Fibroblast of skin of abdomen (primary cell): ENCODE results near the gene FGF23. TPM values are rescaled to one million over a fixed set of nuclear protein-coding genes. Genes with fewer than 3 reads are reported as not detected.
"Not testable (repeated sequence)": the region's sequence is repeated elsewhere in the genome, so short reads cannot be mapped to it uniquely, and the experiment has no call there.

Experiments used
- DNase-seq: peaks from one replicate; pipeline ENCODE4 v3.0.0-alpha.2; 2013
- polyA plus RNA-seq, 2 experiments: library from polyadenylated mRNA; unstranded; fragments of 120-200 nt; gene quantifications; one replicate each; pipeline ENCODE4 v1.2.1, GENCODE V29; 2013; ENCODE audit not compliant: insufficient read length in 2 of 2

Gene FGF23
- polyA plus RNA-seq (2013, experiment 1 of 2; ENCODE audit: insufficient read length): not detected
- not detected for polyA plus RNA-seq (2013, experiment 2 of 2; ENCODE audit: insufficient read length)

DNA sequence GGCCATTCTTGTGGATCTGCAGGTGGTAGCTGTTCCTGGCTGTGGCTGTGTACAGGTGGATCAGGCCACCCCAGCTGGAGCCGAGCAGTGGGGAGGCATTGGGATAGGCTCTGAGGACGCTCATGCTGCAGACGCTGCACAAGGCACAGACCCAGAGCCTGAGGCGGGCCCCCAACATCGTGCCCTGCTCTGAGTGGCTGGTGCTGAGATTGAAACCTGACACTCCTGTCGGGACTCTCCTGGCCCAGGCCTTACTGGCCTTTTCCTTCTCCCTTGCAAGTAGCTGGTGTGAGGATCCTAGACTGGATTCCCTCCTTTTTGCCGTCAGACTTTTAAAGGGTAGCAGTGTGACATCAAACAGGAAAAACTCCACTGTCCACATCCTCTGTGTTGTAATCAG, at the start of gene FGF23:
TSS of gene FGF23 (minus strand) at position 308 of the 400 bp plus-strand sequence. CDS start at position 178, 130 bp downstream.
- peak; percentile 46 for DNase-seq

DNA sequence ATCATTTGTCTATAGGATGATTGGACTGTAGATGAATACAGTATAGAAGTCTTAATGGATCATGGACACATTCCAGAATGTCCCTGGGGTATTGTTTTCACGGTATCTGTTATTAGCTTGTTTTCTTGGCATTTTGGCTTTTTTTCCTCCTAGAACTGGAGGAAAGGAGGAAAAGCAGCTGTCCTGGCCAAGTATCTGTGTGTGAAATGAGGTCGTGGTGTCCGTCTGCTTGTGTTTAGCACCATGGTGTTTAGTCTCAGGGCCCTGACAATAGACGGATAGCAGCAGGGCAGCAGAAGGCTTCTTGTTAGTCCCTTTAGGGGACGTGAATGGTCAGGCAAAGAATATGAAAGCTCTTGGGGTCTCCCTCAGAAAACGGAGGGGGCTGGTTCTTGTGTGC, 44.9 kb upstream of the FGF23 start:
- DNase-seq: no peak

DNA sequence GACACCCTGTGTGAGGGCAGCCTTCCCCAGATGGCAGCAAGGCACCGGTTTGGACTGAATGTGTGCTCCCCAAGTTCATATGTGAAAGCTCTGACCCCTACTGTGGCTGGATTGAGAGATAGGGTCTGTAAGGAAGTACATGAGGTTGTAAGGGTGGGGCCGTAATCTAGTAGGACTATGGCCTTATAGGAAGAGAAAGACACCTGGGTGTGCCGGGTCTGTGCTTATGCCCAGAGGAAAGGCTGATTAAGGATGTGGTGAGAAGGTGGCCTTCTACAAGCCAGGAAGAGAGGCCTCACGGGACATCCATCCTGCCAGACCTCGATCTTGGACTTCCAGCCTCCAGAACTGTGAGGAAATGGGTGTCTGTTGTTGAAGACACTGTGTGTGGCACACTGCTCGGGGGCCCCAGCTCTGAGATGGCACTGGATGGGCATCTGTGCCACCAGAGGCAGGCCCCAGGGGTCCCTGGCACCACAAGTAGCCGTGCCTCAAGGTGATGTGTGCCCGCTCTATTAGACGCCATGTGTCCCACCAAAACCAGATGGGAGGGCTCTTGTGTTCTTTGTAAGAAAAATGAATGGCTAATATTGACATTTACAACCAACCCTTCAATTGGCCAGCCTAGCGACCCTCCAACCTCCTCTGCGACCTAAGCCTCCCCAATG, 44.1 kb upstream of the FGF23 start:
- no peak for DNase-seq

DNA sequence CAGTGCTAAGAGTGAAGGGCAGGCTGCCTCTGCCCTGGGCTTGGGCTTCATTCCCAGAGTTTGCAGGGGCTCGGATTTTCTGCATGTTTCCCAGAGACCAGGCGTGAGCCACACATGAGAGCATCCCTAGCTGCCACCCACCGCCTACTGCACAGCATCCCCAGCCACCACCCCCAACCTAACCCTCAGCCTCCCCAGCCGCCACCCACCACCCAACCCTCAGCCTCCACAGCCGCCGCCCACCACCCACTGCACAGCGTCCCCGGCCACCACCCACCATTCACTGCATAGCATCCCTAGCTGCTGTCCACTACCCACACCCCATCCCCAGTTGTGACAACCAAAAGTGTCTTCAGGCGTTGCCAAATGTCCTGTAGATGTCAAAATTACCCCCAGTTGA, 43.5 kb upstream of the FGF23 start:
- no peak for DNase-seq

DNA sequence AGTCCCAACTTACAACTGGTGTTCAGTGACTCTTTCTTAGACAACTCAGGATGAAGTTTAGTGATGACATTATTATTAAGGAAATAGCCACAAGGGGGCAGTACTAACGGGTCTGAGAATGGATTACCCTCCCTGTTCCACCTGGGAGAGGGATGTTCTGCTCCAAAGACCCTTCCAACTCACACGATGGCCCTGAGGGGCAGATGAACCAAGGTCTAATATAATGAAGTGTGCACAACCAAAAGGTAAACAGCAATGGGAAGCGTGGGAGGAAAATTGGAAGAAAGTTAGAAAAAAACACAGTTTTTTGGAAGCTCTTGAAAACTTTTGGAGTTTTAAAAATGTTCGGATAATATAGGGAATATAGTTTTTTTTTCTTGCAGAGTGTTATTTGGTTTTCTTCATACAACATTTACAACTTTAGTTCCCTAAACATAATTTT, 42.1 kb upstream of the FGF23 start:
- DNase-seq: peak; percentile 14

DNA sequence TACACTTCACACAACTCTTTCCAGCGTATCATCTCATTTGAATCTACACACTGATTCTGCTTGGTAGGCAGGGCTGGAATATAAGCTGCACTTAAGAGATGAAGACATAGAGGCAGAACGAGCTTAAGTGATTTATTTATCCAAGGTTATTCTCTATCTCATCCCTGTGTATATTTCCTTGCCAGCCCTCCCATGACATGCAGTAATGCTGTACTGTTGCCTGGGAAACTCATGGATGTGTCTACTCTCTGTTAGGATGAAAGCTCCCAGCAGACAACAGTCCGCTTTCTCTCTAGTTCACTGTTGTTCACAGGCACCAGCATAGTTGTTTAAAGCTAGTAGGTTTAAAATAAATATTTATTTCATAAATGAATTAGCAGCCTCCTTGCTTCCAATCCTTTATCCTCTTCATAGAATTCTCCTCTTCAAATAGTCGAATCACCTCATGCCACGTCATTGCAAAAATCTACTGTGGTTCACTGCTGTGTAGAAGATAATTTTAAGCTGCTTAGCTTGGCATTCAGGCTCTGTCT, 40.7 kb upstream of the FGF23 start:
- DNase-seq: no peak

DNA sequence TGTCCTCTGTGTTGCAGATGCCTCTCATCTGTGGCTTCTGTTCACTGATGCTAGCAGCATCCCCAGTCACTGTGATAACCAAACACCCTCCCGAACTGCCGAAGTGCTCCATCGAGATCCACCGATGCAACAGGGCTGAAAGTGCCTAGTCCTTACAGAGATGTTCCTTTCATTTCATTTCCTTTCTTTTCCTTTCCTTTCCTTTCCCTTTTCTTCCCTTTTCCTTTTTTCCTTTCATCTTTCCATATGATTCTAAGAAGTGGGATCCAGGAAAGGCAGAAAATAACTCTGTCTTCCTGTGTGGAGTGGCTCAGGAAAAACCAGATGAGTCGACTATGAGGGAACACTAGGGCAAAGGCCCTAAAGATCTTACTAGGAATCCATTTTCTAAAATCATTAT, 39.4 kb upstream of the FGF23 start:
- no peak for DNase-seq

DNA sequence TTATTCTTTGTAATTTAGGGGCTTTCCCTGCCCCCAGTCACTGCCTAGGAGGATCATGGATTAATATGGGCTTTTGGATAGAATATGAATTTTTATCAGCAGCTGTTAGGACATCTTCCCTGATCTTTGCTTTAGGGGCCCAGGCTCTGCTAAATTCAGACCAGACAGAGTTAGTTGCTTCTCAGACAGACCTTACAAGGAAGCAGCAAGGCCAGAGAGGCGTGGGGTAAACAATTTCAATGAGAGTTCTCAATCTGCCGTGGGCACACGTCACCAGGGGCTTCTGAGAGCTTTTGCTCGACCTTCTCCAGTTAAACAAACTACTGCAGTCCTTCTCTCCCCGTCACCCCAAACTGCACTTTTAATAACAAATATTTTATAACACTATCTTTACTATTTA, 38.4 kb upstream of the FGF23 start:
- no peak for DNase-seq

DNA sequence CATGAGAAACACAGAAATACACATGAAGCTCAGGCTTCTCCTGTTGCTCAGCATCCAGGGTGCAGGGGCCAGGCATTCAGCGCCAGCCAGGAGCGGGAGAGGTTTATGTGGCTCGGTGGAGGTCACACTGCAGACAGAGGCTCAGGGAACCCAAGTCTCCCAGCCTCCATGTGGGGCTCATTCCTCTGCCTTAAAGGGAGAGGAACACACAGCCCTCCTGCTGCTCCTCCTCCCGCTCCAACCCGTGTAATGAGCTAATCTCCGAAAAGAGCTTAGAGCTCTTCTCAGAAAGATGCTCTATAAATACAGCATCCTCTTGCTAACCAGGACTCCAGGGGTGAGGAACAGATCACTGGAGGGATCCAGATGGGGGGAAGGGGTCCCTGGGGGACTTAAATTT, 37.9 kb upstream of the FGF23 start:
- no peak for DNase-seq

DNA sequence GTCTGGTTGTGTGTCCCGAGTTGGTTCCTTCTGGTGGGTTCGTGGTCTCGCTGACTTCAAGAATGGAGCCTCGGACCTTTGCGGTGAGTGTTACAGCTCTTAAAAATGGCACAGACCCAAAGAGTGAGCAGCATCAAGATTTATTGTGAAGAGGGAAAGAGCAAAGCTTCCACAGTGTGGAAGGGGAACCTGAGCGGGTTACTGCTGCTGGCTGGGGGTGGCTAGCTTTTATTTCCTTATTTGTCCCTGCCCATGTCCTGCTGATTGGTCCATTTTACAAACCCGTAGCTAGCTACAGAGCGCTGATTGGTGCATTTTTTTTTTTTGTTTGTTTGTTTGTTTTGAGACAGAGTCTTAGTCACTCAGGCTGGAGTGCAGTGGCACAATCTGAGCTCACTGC, 36.8 kb upstream of the FGF23 start:
- no peak for DNase-seq

DNA sequence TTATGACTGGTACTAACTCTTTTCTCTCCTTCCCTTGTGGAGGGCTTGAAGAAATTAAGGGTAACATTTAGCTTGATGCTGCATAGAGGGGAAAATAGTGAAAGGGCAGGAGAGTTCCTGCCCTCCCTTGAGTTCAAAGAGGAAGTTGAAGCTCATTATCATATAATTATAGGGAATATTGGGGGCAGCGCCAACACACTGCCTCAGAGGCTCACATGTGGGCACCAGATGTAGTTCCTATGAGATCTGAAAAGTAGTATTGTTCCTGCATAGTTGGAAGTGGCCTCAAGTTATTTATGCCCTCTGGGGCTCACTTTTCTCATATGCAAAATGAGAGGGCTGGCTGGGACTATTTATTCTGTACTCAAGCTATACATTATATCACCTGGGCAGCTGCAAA, 33.0 kb upstream of the FGF23 start:
- DNase-seq: no peak

DNA sequence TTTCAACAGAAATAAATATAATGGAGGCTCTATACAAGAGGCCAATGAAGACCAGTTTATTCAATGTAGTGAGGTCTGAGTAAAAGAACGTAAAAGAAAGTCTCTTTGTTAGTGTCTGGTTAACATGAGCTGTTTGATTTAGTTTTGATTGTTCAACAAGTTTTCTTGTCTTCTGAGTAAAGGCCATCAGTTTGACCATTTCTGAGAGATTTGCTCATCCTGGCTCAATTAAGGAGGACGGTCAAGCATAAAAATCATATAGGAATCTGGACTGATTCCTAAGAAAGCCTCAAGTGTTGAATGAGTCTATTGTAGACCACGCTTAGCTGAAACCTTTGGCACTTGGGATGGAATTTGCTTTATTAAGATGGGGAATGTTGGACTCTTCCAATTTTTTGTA, 32.5 kb upstream of the FGF23 start:
- DNase-seq: no peak

DNA sequence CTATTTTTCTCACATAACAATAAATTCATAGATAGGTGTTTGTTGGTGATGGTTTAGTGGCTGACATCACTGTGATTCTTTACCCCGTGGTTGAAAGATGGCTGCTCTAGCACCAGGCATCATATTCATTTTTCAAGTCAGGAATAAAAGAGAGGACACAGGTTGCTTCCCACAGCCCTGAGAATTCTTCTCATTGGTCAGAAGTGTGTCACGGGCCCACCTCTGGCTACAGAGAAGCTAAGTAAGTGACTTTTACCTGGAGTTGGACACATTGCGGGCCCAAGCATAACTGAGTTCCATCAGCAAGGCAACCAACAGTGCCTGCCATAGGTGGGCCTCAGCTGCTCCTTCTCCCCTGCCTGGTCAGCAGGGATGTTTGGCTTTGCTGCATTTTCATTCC, 27.6 kb upstream of the FGF23 start:
- DNase-seq: no peak

DNA sequence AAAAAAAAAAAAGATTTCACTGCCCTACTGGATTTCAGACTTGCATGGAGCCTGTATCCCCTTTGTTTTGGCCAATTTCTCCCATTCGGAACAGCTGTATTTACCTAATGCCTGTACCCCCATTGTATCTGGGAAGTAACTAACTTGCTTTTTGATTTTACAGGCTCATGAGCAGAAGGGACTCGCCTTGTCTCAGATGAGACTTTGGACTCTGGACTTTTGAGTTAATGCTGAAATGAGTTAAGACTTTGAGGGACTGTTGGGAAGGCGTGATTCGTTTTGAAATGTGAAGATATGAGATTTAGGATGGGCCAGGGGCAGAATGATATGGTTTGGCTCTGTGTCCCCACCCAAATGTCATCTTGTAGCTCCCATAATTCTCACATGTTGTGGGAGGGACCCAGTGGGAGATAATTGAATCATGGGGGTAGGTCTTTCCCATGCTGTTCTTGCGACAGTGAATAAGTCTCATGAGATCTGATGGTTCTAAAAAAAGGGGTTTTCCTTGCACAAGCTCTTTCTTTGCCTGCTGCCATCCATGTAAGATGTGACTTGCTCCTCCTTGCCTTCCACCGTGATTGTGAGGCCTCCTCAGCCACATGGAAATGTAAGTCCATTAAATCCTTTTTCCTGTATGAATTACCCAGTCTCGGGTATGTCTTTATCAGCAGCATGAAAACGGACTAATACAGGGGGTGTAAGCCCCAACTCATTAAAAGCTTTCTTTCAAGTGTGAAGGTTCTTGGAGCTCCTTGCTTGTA, 25.5 kb upstream of the FGF23 start:
- DNase-seq: not testable (repeated sequence)

DNA sequence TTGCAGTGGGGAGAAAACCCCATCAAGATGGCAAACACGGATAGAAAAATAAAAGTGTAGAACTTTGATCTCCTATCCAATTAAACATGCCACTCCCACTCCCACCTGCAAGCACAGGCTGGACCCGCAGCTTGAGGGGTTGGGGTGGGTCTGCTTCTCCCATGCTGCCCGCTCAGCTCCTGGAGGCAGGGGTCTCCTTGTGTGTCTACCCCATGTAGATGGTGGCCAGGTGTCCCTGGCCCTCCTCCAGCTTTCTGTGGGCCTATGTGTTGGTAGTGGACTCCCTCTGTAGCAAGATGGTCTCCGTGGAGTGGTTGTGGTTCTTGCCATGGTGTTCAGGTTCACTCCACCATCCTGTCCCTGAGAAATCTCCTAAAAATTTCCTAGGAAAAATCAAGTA, 23.5 kb upstream of the FGF23 start:
- no peak for DNase-seq

DNA sequence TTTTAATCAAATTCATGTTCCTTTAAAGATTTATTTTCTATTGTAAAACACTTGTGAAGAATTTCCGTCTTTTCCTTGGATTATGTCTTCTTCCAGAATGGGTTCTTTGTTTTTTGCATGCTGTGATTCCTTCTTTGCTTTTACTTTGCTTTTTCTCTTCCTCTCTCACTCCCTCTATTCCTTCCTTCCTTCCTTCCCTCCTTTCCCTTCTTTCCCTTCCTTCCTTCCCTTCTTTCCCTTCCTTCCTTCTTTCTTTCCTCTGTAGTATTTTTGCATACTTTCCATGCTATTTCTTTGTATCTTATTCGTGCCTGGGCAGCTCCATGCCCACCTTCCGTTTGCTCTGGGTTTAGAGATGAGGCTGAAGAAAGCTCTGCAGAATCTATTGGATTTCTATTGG, 21.6 kb upstream of the FGF23 start:
- no peak for DNase-seq

DNA sequence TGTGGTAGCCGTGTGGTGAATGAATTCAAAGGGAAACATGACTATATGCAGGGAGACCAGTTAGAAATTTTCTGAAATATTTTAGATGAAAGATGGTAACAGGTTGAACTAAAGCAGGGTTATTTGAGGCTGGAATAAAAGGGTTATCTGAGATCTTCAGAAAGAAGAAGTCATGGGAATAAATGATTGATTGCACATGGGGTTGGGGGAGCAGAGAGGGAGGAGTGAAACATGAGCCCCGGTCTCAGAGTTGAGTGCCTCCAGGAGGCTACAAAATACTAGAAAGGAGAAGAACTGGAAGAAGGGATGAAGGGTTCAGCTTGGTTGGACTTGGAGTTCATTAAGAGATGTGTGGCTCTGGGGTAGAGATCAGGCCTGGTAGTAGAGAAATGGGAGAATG, 16.3 kb upstream of the FGF23 start:
- DNase-seq: no peak

DNA sequence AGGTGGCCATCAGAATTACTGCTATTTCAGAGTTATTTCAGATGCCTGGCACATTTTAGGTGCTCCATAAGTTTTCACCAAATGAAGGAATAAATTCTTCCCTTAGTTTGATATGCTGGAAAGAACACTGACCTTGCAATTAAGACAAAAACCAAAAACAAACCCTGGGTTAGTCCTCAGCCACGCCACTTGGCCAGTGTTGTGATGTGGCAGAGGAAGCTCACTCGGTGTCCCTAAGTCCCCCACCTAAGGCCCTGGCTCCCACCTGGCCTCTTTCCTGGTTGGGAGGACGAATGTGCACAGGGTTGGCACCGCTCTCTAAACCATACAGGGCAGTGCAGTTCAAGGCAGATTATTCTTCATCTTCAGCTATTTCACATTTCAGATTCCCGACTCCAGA, 13.7 kb upstream of the FGF23 start:
- no peak for DNase-seq

DNA sequence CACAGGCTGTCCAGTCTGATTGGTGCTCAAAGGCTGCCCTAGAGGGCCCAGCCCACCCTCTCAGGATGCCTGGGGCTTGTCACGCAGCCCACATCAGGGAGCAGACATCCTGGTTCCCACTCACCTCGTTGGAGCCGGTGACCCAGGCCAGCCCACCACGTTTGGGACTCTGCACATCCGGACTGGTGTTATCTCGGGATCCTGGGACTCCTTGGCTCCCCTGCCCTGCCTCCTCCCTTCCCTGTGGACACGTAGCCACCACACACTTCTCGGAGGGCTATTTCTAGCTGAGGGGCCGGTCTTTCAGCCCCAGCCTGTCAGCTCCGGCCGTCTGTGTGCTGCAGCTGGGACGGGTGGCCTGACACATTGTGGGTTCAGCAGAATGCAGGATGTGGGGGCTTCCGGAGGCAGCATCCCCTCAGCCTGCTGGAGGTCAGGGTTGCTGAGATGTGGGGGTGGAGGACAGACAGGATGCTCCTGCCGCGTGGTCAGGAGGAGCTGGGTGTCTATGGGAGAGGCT, 12.8 kb upstream of the FGF23 start:
- no peak for DNase-seq

DNA sequence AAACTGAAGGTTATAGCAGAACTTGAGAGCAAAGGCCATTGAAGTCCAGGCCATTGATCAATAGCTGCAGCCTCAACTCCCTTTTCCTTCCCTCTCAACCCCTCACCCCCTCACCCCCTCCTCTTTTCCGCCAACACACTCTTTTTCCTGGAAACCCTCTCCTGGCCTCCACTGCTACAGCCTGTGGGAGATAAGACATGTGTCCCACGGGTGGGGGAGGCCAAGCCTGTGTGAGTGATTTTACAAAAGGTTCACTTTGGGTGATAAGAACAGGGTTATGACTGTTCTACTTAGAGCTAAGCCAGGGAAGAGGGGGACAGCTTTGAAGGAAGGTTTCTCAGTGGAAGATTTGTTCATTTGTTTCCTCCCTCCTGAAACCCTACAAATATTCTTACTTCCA, 9.2 kb upstream of the FGF23 start:
- no peak for DNase-seq

DNA sequence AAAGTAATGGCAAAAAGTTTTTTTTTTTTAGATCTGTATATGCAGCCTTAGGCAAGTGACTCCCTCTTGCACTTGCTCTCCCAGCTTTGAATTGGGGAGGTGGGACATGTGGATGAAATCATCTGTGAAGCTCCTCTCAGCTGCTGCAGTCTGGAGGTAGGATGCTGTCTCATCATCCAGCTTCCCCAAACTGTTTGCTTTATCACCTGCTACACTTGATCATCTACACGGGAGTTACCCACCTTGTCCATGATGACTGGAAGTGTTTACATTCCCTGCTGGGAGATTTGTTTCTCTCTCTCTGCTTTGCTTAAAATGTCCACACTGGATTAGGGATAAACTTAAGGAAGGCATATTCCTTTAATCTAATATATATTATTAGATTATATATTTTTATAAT, 8.5 kb upstream of the FGF23 start:
- no peak for DNase-seq

DNA sequence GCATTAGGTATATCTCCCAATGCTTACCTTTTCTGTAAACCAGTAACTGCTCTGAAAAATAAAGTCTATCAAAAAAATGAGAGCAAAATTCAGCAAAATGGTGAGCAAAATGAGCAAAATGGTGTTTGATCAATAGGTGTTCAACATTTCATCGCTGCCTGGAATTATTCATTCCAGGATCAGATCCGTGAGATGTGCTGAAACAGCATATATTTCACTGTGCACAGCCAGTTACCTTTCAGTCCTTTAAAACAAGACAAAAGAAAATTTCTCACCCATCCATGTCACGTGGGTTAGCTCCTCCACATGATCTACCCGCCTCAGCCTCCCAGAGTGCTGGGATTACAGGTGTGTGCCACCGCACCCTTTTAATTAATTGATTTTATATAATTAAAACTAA, 8.1 kb upstream of the FGF23 start:
- DNase-seq: no peak

DNA sequence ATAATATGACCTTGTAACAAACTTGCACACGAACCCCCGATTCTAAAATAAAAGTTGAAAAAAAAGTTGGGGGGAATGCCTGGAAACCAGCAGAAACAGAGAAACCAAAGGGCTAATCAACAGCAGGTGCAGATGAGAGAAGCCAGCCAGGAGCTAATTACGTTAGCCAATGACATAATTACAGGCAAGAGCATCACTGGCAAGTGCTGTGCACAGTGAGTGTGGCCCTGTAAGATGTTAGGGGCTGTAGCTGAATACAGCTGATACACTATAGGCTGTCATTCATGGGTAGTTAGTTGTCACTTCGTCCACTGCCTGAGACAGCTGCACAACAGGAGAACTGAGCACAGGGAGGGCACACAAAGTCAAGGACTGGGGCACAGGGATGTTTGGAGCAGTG, 7.3 kb upstream of the FGF23 start:
- no peak for DNase-seq
